NB4 (cell line): ENCODE measurements around the gene PLA2G12A.

ENCODE experiments used
- MAX ChIP-seq: IDR thresholded peaks from 2 replicates; pipeline ENCODE4 v1.6.1; 2011; ENCODE audit warnings: low read depth, low read length
- MYC ChIP-seq: IDR thresholded peaks from 2 replicates; pipeline ENCODE4 v1.6.1; 2011; ENCODE audit warnings: low read depth, low read length
- POLR2A ChIP-seq: IDR thresholded peaks from 2 replicates; pipeline ENCODE4 v1.6.1; 2011; ENCODE audit warnings: mild to moderate bottlenecking; ENCODE audit not compliant: insufficient read length; ENCODE audit errors: extremely low read depth
- TF ChIP-seq, protein P1 (sequence below): IDR thresholded peaks from one replicate; pipeline ENCODE4 v1.5.1; 2012; ENCODE audit warnings: low read depth, low read length

GRCh38 chr4:109662771-109663170 lies 67.1 kb downstream of the PLA2G12A start:
- TF ChIP-seq POLR2A (no peak), MYC (no peak), MAX (no peak)
- TF ChIP-seq, protein P1, sequence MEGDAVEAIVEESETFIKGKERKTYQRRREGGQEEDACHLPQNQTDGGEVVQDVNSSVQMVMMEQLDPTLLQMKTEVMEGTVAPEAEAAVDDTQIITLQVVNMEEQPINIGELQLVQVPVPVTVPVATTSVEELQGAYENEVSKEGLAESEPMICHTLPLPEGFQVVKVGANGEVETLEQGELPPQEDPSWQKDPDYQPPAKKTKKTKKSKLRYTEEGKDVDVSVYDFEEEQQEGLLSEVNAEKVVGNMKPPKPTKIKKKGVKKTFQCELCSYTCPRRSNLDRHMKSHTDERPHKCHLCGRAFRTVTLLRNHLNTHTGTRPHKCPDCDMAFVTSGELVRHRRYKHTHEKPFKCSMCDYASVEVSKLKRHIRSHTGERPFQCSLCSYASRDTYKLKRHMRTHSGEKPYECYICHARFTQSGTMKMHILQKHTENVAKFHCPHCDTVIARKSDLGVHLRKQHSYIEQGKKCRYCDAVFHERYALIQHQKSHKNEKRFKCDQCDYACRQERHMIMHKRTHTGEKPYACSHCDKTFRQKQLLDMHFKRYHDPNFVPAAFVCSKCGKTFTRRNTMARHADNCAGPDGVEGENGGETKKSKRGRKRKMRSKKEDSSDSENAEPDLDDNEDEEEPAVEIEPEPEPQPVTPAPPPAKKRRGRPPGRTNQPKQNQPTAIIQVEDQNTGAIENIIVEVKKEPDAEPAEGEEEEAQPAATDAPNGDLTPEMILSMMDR = no peak
